ENCODE measurements around the gene CCNDBP1.
"Not testable (repeated sequence)": the region's sequence is repeated elsewhere in the genome, so short reads cannot be mapped to it uniquely, and the experiment has no call there.

Gene CCNDBP1, protein sequence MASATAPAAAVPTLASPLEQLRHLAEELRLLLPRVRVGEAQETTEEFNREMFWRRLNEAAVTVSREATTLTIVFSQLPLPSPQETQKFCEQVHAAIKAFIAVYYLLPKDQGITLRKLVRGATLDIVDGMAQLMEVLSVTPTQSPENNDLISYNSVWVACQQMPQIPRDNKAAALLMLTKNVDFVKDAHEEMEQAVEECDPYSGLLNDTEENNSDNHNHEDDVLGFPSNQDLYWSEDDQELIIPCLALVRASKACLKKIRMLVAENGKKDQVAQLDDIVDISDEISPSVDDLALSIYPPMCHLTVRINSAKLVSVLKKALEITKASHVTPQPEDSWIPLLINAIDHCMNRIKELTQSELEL

GRCh38 chr15:43185157-43186002, at the start of gene CCNDBP1:
Gene CCNDBP1, plus strand, starts transcription at chr15:43185403. Its CDS starts 96 bp downstream, at chr15:43185499.
- peak; percentile 92 for DNase-seq (ENCODE audit: low spot score)

- DNase-seq (ENCODE audit: low spot score), result no peak
Measured at GRCh38 chr15:43143203-43143941, 41.8 kb upstream of the CCNDBP1 start.

DNA sequence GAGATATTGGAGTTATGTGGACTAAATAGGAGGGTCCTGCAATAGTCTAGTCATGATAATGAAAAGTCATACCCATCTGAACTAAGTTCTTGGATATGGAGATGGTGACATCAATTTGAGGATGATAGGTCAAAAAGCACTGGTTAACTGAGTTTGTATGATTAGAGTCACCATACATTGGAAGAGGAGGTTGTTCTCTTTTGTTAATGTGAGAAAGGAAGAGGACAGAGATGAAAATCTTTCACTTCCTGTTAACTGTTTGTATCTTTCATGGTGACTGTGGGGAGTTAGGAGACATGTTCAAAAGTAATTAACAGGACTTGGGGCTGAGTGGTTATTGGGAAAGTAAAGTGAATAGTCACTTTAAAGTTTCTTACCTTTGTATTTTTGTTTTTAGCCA, 40.7 kb upstream of the CCNDBP1 start:
- no peak for DNase-seq (ENCODE audit: low spot score)

- no peak for DNase-seq (ENCODE audit: low spot score)
Measured at GRCh38 chr15:43146184-43146583, 39.0 kb upstream of the CCNDBP1 start.

GRCh38 chr15:43150191-43150929, 34.8 kb upstream of the CCNDBP1 start:
- no peak for DNase-seq (ENCODE audit: low spot score)

DNA sequence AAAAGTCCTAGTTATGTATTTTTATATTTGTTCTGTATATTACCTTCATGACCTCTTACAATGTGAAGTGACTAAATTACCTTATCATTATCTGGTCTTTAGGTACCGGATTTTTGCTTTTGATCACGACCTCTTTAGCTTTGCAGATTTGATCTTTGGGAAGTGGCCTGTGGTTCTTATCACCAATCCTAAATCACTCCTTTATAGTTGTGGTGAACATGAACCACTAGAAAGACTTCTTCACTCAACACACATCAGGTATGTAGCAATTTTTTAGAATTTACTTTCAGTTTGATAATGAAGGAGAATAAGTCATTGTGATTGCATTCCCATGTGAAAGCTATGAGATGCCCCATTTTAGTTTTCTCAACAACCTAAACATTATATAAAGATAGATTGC, 33.5 kb upstream of the CCNDBP1 start:
- DNase-seq (ENCODE audit: low spot score), result no peak

DNA sequence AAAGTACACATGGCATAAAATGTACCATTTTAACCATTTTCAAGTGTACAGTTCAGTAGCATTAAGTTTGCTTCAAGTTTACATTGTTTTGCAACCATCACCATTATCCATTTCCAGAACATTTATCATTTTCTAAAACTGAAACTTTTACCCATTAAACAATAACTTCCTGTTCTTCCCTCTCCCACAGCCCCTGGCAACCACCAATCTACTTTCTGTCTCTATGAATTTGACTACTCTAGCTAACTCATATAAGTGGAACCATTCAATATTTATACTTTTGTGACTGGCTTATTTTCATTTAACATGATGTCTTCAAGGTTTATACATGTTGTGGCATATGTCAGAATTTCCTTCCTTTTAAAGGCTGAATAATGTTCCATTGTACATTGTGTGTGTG, 31.9 kb upstream of the CCNDBP1 start:
- no peak for DNase-seq (ENCODE audit: low spot score)

DNA sequence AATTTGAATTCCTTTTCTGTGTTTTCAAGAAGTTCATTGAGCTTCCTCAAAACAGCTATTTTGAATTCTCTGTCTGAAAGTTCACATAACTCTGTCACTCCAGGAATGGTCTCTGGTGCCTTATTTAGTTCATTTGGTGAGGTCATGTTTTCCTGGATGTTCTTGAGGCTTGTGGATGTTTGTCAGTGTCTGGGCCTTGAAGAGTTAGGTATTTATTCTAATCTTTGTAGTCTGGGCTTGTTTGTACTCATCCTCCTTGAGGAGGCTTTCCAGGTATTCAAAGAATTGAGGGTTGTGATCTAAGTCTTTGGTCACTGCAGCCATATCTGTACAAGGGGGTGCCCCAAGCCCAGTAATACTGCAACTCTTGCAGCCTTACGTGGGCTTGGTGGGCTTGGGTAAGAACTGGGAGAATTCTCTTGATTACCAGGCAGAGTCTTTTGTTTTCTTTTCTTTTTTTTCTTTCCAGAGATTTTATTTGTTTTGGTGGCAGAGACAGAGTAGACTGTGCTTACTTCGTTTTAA, 19.3 kb upstream of the CCNDBP1 start:
- DNase-seq (ENCODE audit: low spot score), result no peak

- not testable (repeated sequence) for DNase-seq (ENCODE audit: low spot score)
Measured at GRCh38 chr15:43167261-43167660, 17.9 kb upstream of the CCNDBP1 start.

DNA sequence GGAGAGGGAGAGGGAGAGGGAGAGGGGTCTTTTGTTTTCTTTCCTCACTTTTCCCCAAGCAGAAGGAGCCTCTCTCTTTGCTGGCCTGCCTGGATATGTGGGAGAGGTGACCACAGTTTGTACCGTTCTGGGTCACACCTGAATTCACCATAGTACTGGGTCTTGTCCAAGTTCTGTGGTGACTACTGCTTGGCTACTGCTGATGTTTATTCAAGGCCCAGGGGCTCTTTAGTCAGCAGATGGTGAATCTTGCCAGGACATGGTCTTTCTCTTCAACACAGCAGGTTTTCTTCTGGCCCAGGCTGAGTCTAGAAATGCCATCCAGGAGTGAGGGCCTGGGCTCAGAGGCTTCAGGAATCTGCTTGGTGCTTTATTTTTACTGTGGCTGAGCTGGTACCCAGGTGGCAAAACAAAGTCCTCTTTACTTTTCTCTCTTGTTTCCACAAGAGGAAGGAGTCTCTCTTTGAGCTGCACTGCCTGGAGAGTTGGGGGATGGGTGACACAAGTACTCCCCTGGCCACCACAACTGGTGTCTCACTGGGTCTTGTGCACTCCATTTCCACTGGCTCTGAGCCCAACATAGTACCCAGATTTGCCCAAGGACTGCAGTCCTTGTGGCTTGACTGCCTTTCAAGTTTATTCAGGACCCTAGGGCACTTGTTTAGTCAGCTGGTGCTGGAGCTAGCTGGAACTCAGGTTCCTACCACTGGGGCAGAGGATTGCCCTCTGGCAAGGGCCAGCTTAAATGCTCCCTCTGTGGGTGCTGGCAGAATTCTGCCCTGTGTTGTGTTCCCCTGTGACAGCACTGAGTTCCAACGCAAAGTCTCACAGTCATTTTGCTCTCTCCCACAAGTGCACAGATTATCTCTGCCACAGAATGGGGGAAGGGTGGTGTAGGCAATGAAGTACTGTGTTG, 16.8 kb upstream of the CCNDBP1 start:
- peak; percentile 22 for DNase-seq (ENCODE audit: low spot score)

DNA sequence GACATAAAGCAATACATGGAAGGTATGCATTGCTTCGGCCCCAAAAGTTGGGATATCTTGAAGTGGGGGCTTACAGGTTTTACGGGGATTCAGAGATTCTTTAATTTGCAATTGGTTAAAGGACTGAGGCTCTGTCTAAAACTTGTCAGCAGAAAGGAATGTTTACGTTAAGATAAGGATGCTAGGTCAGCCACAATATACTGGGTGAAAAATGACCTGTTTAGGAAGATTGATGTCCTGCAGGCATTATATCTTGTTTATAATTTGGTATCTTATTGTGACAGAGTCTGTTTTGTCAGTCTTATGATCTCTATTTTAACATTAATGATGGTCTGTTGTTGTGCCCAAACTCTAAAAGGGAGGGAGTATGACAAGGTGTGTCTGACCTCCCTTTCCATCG, 15.3 kb upstream of the CCNDBP1 start:
- DNase-seq (ENCODE audit: low spot score), result no peak

- not testable (repeated sequence) for DNase-seq (ENCODE audit: low spot score)
Measured at GRCh38 chr15:43175656-43176309, 9.4 kb upstream of the CCNDBP1 start.

DNA sequence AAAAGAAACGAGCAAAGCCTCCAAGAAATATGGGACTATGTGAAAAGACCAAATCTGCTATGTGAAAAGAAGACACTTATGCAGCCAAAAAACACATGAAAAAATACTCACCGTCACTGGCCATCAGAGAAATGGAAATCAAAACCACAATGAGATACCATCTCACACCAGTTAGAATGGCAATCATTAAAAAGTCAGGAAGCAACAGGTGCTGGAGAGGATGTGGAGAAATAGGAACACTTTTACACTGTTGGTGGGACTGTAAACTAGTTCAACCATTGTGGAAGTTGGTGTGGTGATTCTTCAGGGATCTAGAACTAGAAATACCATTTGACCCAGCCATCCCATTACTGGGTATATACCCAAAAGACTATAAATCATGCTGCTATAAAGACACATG, 8.1 kb upstream of the CCNDBP1 start:
- DNase-seq (ENCODE audit: low spot score), result not testable (repeated sequence)

- no peak for DNase-seq (ENCODE audit: low spot score)
Measured at GRCh38 chr15:43183270-43183669, 1.9 kb upstream of the CCNDBP1 start.

GRCh38 chr15:43184407-43185124, 637 bp upstream of the CCNDBP1 start:
- DNase-seq (ENCODE audit: low spot score), result no peak

DNA sequence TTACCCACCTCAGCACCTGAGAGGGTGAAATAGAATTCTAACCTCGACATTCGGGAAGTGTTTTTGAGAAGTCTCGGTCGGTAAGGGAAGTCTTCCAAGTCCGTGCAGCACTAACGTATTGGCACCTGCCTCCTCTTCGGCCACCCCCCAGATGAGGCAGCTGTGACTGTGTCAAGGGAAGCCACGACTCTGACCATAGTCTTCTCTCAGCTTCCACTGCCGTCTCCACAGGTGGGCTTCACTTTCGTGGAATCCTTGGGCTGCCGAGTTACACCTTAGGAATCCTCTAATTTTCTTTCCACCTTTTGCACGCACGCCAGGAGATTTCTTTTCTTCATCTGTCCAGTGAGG, 775 bp downstream of the CCNDBP1 start:
- no peak for DNase-seq (ENCODE audit: low spot score)

- DNase-seq (ENCODE audit: low spot score), result peak; percentile 47
Measured at GRCh38 chr15:43187544-43188155, 2.4 kb downstream of the CCNDBP1 start.

GRCh38 chr15:43189296-43189695, 4.1 kb downstream of the CCNDBP1 start:
- no peak for DNase-seq (ENCODE audit: low spot score)

DNA sequence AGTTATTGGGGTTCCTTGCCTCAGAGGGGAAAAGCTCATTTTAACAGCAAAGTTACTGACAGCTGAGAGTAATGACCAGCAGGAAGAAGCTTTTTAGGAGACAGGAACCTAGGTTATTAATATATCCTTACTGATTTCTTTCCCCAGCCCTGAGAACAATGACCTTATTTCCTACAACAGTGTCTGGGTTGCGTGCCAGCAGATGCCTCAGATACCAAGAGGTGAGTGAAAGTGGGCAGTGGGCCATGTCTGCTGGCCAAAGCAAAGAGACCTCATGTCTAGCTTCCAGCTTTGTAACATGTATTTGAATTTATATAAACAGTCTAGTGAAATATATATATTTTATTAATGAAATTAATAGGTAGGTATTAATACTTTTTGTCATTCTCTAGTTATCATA, 5.0 kb downstream of the CCNDBP1 start:
- no peak for DNase-seq (ENCODE audit: low spot score)
